K562 (cell line): ENCODE data around the gene KLHL33. TPM values are rescaled to one million over a fixed set of nuclear protein-coding genes. Genes with fewer than 3 reads are reported as not detected.

Experiments used
- ATAC-seq: fragments of 200-7000 bp; cut with Tn5 transposase; 3 replicates; pipeline ENCODE4 v1.9.1; 2020; ENCODE audit warnings: moderate library complexity
- BruUV-seq: library from RNA; stranded (reverse); fragments of 400-500 nt; replicated peaks from 2 replicates; lab custom pipeline; 2021; lab: Mats Ljungman, UMichigan
- CTCF ChIA-PET: fragments of 300-600 bp; formaldehyde crosslinking; extraction: SDS; loops from one replicate; lab custom pipeline; 2021; ENCODE audit warnings: low intra/inter-chr PET ratio; lab: Yijun Ruan, JAX
- POLR2A ChIA-PET: fragments of 300-600, 350-650 bp; sonication (Branson Sonifier 250); formaldehyde crosslinking; extraction: SDS; loops from one replicate; lab custom pipeline; 2021; ENCODE audit warnings: antibody characterized with exemption, inconsistent platforms; lab: Yijun Ruan, JAX
- DNase-seq, 4 experiments: peaks; one replicate each; pipeline versions ENCODE4 v3.0.0 to v3.0.0-alpha.2; 2011 to 2018; ENCODE audit warnings: low spot score in 3 of 4, mixed read lengths in 3 of 4; ENCODE audit errors: extremely low read depth in 1 of 4
- FAIRE-seq: peaks from 2 replicates; lab custom pipeline; 2011; peaks lifted over from hg19 to GRCh38; lab: Jason Lieb, UNC
- H2AFZ ChIP-seq: 2 replicates; pipeline ENCODE4 v1.6.0; 2011; ENCODE audit warnings: low read depth, low read length, control low read depth, inconsistent platforms
- H3K27ac ChIP-seq: fragments of 200-600 bp; 3 replicates; pipeline ENCODE4 v1.8.0; 2011; ENCODE audit warnings: low read depth, mild to moderate bottlenecking, control low read depth, inconsistent platforms, low read length, moderate library complexity, mixed read lengths; ENCODE audit errors: extremely low read depth
- H3K27me3 ChIP-seq, 2 experiments: fragments of 300-600 bp in 1 of 2; 2 replicates in 1 of 2; 3 replicates in 1 of 2; pipeline versions ENCODE4 v1.6.0 to v1.8.0; 2011; ENCODE audit warnings: inconsistent platforms in 2 of 2, low read length in 2 of 2, mild to moderate bottlenecking in 1 of 2, mixed read lengths in 1 of 2, moderate library complexity in 1 of 2; ENCODE audit not compliant: control insufficient read depth in 2 of 2, insufficient read depth in 2 of 2
- H3K36me3 ChIP-seq: fragments of 300-600 bp; 3 replicates; pipeline ENCODE4 v1.8.0; 2011; ENCODE audit warnings: mild to moderate bottlenecking, low read length, inconsistent platforms; ENCODE audit not compliant: control insufficient read depth, insufficient read depth
- H3K4me1 ChIP-seq, 2 experiments: fragments of 200-600 bp in 1 of 2; replicated peaks in 1 of 2; 2 replicates in 1 of 2; 3 replicates in 1 of 2; pipeline versions ENCODE4 v1.5.1 to v1.8.0; 2011; ENCODE audit warnings: inconsistent platforms in 2 of 2, low read length in 2 of 2, mild to moderate bottlenecking in 1 of 2, mixed read lengths in 1 of 2, moderate library complexity in 1 of 2; ENCODE audit not compliant: control insufficient read depth in 2 of 2, insufficient read depth in 2 of 2
- H3K4me2 ChIP-seq: 2 replicates; pipeline ENCODE4 v1.6.1; 2011; ENCODE audit warnings: low read length, control low read depth, inconsistent platforms, mixed read lengths; ENCODE audit not compliant: insufficient read depth
- H3K4me3 ChIP-seq: fragments of 200-600 bp; sonication (generic), shearing (Covaris generic); 2 replicates; pipeline ENCODE4 v1.5.1; 2016; ENCODE audit warnings: control low read depth, inconsistent platforms
- H3K79me2 ChIP-seq: fragments of 200-600 bp; 3 replicates; pipeline ENCODE4 v1.8.0; 2011; ENCODE audit warnings: low read length, inconsistent platforms; ENCODE audit not compliant: control insufficient read depth, insufficient read depth
- H3K9ac ChIP-seq, 2 experiments: 2 replicates each; pipeline versions ENCODE4 v1.6.0 to v1.6.1; 2011; ENCODE audit warnings: low read depth in 2 of 2, low read length in 2 of 2, control low read depth in 1 of 2, inconsistent platforms in 1 of 2, mild to moderate bottlenecking in 1 of 2, mixed read lengths in 1 of 2; ENCODE audit not compliant: insufficient read depth in 1 of 2
- H3K9me1 ChIP-seq: one replicate; pipeline ENCODE4 v1.6.0; 2011; ENCODE audit warnings: inconsistent platforms, mild to moderate bottlenecking, low read length, moderate library complexity; ENCODE audit not compliant: control insufficient read depth, insufficient read depth
- H3K9me3 ChIP-seq: replicated peaks from 2 replicates; pipeline ENCODE4 v1.5.1; 2011; ENCODE audit warnings: low read depth, low read length, inconsistent platforms; ENCODE audit not compliant: control insufficient read depth, insufficient read depth
- H4K20me1 ChIP-seq: replicated peaks from 2 replicates; pipeline ENCODE4 v1.6.1; 2011; ENCODE audit warnings: low read length, inconsistent platforms, mixed read lengths; ENCODE audit not compliant: control insufficient read depth, insufficient read depth
- KAT2B ChIP-seq: IDR thresholded peaks from one replicate; pipeline ENCODE4 v1.6.1; 2012; ENCODE audit warnings: low read depth, mild to moderate bottlenecking, control low read depth, inconsistent platforms, low read length, moderate library complexity
- MCM2 ChIP-seq: fragments of 450-650 bp; IDR thresholded peaks from 2 replicates; pipeline ENCODE4 v1.6.1; 2017; ENCODE audit warnings: low read depth, mild to moderate bottlenecking
- POLR2AphosphoS2 ChIP-seq: IDR thresholded peaks from 2 replicates; pipeline ENCODE4 v1.6.1; 2012; ENCODE audit warnings: low read length, improper control_type of control experiment
- RERE ChIP-seq: sonication (generic); formaldehyde crosslinking; IDR thresholded peaks from 2 replicates; pipeline ENCODE4 v1.8.0; 2023; ENCODE audit warnings: missing genetic modification reagents, mild to moderate bottlenecking, borderline replicate concordance
- SNAPC5 ChIP-seq: fragments of 250-450 bp; sonication (Bioruptor Pico); IDR thresholded peaks from 2 replicates; pipeline ENCODE4 v1.8.0; 2021; ENCODE audit warnings: moderate library complexity, mild to moderate bottlenecking, inconsistent platforms
- ZNF197 ChIP-seq: fragments of 200-800 bp; sonication (Bioruptor generic); IDR thresholded peaks from 2 replicates; pipeline ENCODE4 v1.6.1; 2016; ENCODE audit warnings: low read depth, missing genetic modification characterization, missing compliant biosample characterization
- ZNF717 ChIP-seq: fragments of 250-450 bp; sonication (Bioruptor Pico); IDR thresholded peaks from 2 replicates; pipeline ENCODE4 v1.5.0; 2021
- WGBS: fragments of 100-300 bp; shearing (Covaris generic); methylation state at CpG from one replicate; pipeline ENCODE4 v1.1.6; 2016; ENCODE audit warnings: low coverage, mixed read lengths; ENCODE audit not compliant: insufficient coverage; ENCODE audit errors: missing lambda C conversion rate; 5-methylcytosine and 5-hydroxymethylcytosine counted together
- in situ Hi-C: fragments of 300-500 bp; cut with MboI; formaldehyde crosslinking; loops from 4 replicates; pipeline ENCODE4 v1.15.0; 2018; ENCODE audit warnings: inconsistent platforms, mixed read lengths
- intact Hi-C: fragments of 100-400 bp; cut with micrococcal nuclease; formaldehyde crosslinking; loops from 2 replicates; pipeline ENCODE4 v1.14.2; 2022
- polyA plus RNA-seq, 8 experiments: library from polyadenylated mRNA; depleted of rRNA in 4 of 8; stranded (reverse) in 5 of 8; unstranded in 3 of 8; fragments of >200 nt; fragmentation: Nextera tagmentation in 2 of 8; fragmentation: Illumina TruSeq in 1 of 8; extraction: Ambion mirVana in 2 of 8; extraction: Trizol in 1 of 8; gene quantifications; 2 replicates each; pipeline versions ENCODE4 v1.2.1 to v1.2.3, GENCODE V29; 2011 to 2014; ENCODE audit warnings: inconsistent platforms in 1 of 8, missing spikeins in 1 of 8
- total RNA-seq, 7 experiments: library from RNA; depleted of rRNA in 6 of 7; stranded (reverse); fragments of >200 nt in 6 of 7; fragmentation: Illumina TruSeq in 2 of 7; extraction: Trizol in 2 of 7; gene quantifications; 2 replicates each; pipeline versions ENCODE4 v1.2.1 to v1.2.3, GENCODE V29; 2011 to 2021; ENCODE audit warnings: low replicate concordance in 1 of 7

Gene KLHL33
- total and polyA plus RNA-seq, 9 of the 15 experiments (the other 6 are each of a cell fraction or from before 2014, with no cell fraction given), result 0.04 to 0.27 (median 0.13) TPM; not detected in 6

- H3K4me1 ChIP-seq, result no peaks in the 10 kb centered on the region; a peak in 1 of 5 replicates
- no peak for TF ChIP-seq ZNF717 (CRISPR knock-in tag)
- no peak for TF ChIP-seq SNAPC5 (CRISPR knock-in tag)
- FAIRE-seq (no peak), DNase-seq (no peak), ATAC-seq (no peak)
- H3K27me3 ChIP-seq, result no peaks in the 10 kb centered on the region
- WGBS, result 82% methylated on average over 2 of the region's 3 CpGs
- H4K20me1 ChIP-seq, result no peaks in the 10 kb centered on the region
- ChIA-PET CTCF (no interaction called here), POLR2A (no interaction called here)
- peaks cover 21% of the 10 kb centered on the region; the same call in 2 of the 3 replicates for H3K36me3 ChIP-seq
- in situ Hi-C loops (no loop called here), intact Hi-C loops (no loop called here)
- no peak overlapping the region for H3K27ac ChIP-seq
- H2AFZ ChIP-seq, result no peak overlapping the region
- BruUV-seq, result no TSS peak
- H3K9ac ChIP-seq, result no peak overlapping the region
- no peaks in the 10 kb centered on the region for H3K9me1 ChIP-seq
- H3K9me3 ChIP-seq, result no peaks in the 10 kb centered on the region
- H3K79me2 ChIP-seq, result no peaks in the 10 kb centered on the region
- H3K4me2 ChIP-seq, result no peak overlapping the region
- H3K4me3 ChIP-seq, result no peak overlapping the region
Observed at GRCh38 chr14:20397511-20397910, 38.5 kb downstream of the KLHL33 start.

- TF ChIP-seq POLR2AphosphoS2 (no peak), MCM2 (no peak), RERE (CRISPR knock-in tag) (no peak), ZNF197 (CRISPR knock-in tag) (no peak), KAT2B (no peak)
- H3K27me3 ChIP-seq, result no peaks in the 10 kb centered on the region
- in situ Hi-C loops (no loop called here), intact Hi-C loops (no loop called here)
- H3K9ac ChIP-seq, result no peak overlapping the region
- no peaks in the 10 kb centered on the region for H3K9me1 ChIP-seq
- CTCF ChIA-PET, result no interaction called here
- peaks cover 39% of the 10 kb centered on the region; the same call in 2 of the 3 replicates for H3K36me3 ChIP-seq
- no peak for FAIRE-seq
- no peak overlapping the region for H3K27ac ChIP-seq
- DNase-seq, result no peak
- no peaks in the 10 kb centered on the region for H3K79me2 ChIP-seq
- ATAC-seq, result no peak
- no TSS peak for BruUV-seq
- H2AFZ ChIP-seq, result no peak overlapping the region
- POLR2A ChIA-PET, result no interaction called here
- no peak overlapping the region for H3K4me3 ChIP-seq
- H4K20me1 ChIP-seq, result no peaks in the 10 kb centered on the region
- WGBS, result 60% methylated on average over 2 of the region's 4 CpGs
- H3K4me2 ChIP-seq, result no peak overlapping the region
- H3K4me1 ChIP-seq, result no peaks in the 10 kb centered on the region; a peak in 1 of 5 replicates
- no peaks in the 10 kb centered on the region for H3K9me3 ChIP-seq
Observed at GRCh38 chr14:20391505-20391904, 44.5 kb downstream of the KLHL33 start.
